HEK293 (cell line): ENCODE measurements around the gene EBLN1.

ENCODE experiments used
- BCL11B ChIP-seq: fragments of 450-650 bp; formaldehyde crosslinking; IDR thresholded peaks from 2 replicates; pipeline ENCODE4 v1.5.1; 2016; ENCODE audit warnings: low read depth, missing biosample characterization, missing genetic modification characterization
- ZBTB8A ChIP-seq: fragments of 450-650 bp; formaldehyde crosslinking; IDR thresholded peaks from 2 replicates; pipeline ENCODE4 v1.5.1; 2016; ENCODE audit warnings: missing biosample characterization, missing genetic modification characterization
- ZFP41 ChIP-seq: fragments of 450-650 bp; formaldehyde crosslinking; IDR thresholded peaks from 2 replicates; pipeline ENCODE4 v1.5.1; 2016; ENCODE audit warnings: missing biosample characterization, missing genetic modification characterization, borderline replicate concordance
- ZNF138 ChIP-seq: fragments of 450-650 bp; formaldehyde crosslinking; IDR thresholded peaks from 2 replicates; pipeline ENCODE4 v1.5.1; 2016; ENCODE audit warnings: missing biosample characterization, missing genetic modification characterization, borderline replicate concordance
- ZNF324 ChIP-seq: fragments of 450-650 bp; formaldehyde crosslinking; IDR thresholded peaks from 2 replicates; pipeline ENCODE4 v1.5.1; 2016; ENCODE audit warnings: missing biosample characterization, missing genetic modification characterization
- ZNF510 ChIP-seq: fragments of 450-650 bp; formaldehyde crosslinking; IDR thresholded peaks from 2 replicates; pipeline ENCODE4 v1.5.1; 2018; ENCODE audit warnings: mild to moderate bottlenecking, missing genetic modification characterization, missing biosample characterization; ENCODE audit not compliant: insufficient replicate concordance
- ZNF514 ChIP-seq: fragments of 450-650 bp; formaldehyde crosslinking; IDR thresholded peaks from 2 replicates; pipeline ENCODE4 v1.5.1; 2016; ENCODE audit warnings: missing biosample characterization, missing genetic modification characterization
- ZNF529 ChIP-seq: fragments of 450-650 bp; formaldehyde crosslinking; IDR thresholded peaks from 2 replicates; pipeline ENCODE4 v1.5.1; 2017; ENCODE audit warnings: missing genetic modification characterization, missing biosample characterization; ENCODE audit not compliant: insufficient replicate concordance
- ZNF670 ChIP-seq: fragments of 450-650 bp; formaldehyde crosslinking; IDR thresholded peaks from 2 replicates; pipeline ENCODE4 v1.5.1; 2016; ENCODE audit warnings: missing biosample characterization, missing genetic modification characterization, low read depth
- ZNF830 ChIP-seq: fragments of 450-650 bp; IDR thresholded peaks from 2 replicates; pipeline ENCODE4 v1.5.0; 2018; ENCODE audit warnings: missing biosample characterization, missing genetic modification characterization, low read depth, mild to moderate bottlenecking, moderate library complexity
- ZSCAN16 ChIP-seq: fragments of 450-650 bp; formaldehyde crosslinking; IDR thresholded peaks from 2 replicates; pipeline ENCODE4 v1.5.1; 2016; ENCODE audit warnings: missing biosample characterization, missing genetic modification characterization
- TF ChIP-seq, protein P1 (sequence below): fragments of 450-650 bp; formaldehyde crosslinking; IDR thresholded peaks from 2 replicates; pipeline ENCODE4 v1.5.1; 2016; ENCODE audit warnings: missing biosample characterization, missing genetic modification characterization
- TF ChIP-seq, protein P2 (sequence below): fragments of 450-650 bp; formaldehyde crosslinking; IDR thresholded peaks from 2 replicates; pipeline ENCODE4 v1.5.1; 2017; ENCODE audit warnings: missing biosample characterization, missing genetic modification characterization
- TF ChIP-seq, protein P3 (sequence below): fragments of 450-650 bp; formaldehyde crosslinking; IDR thresholded peaks from 2 replicates; pipeline ENCODE4 v1.5.1; 2016; ENCODE audit warnings: missing biosample characterization, missing genetic modification characterization, borderline replicate concordance
- TF ChIP-seq, protein P4 (sequence below): fragments of 450-650 bp; formaldehyde crosslinking; IDR thresholded peaks from 2 replicates; pipeline ENCODE4 v1.5.1; 2016; ENCODE audit warnings: missing biosample characterization, missing genetic modification characterization
- TF ChIP-seq, protein P5 (sequence below): fragments of 450-650 bp; formaldehyde crosslinking; IDR thresholded peaks from 2 replicates; pipeline ENCODE4 v1.5.1; 2016; ENCODE audit warnings: missing biosample characterization, missing genetic modification characterization
- TF ChIP-seq, protein P6 (sequence below): fragments of 450-650 bp; formaldehyde crosslinking; IDR thresholded peaks from 2 replicates; pipeline ENCODE4 v1.5.1; 2017; ENCODE audit warnings: missing biosample characterization, mild to moderate bottlenecking, missing genetic modification characterization, moderate library complexity
- TF ChIP-seq, protein P7 (sequence below): fragments of 450-650 bp; formaldehyde crosslinking; IDR thresholded peaks from 2 replicates; pipeline ENCODE4 v1.5.1; 2016; ENCODE audit warnings: missing biosample characterization, missing genetic modification characterization
- TF ChIP-seq, protein P8 (sequence below): fragments of 450-650 bp; formaldehyde crosslinking; IDR thresholded peaks from 2 replicates; pipeline ENCODE4 v1.5.1; 2016; ENCODE audit warnings: missing biosample characterization, missing genetic modification characterization
- TF ChIP-seq, protein P9 (sequence below): IDR thresholded peaks from 2 replicates; pipeline ENCODE4 v1.6.1; 2011; ENCODE audit warnings: mild to moderate bottlenecking, low read depth, low read length, borderline replicate concordance
- TF ChIP-seq, protein P10 (sequence below): fragments of 450-650 bp; formaldehyde crosslinking; optimal IDR thresholded peaks from 2 replicates; pipeline ENCODE3; 2016; ENCODE audit warnings: missing biosample characterization, mild to moderate bottlenecking, missing genetic modification characterization

Gene EBLN1

DNA sequence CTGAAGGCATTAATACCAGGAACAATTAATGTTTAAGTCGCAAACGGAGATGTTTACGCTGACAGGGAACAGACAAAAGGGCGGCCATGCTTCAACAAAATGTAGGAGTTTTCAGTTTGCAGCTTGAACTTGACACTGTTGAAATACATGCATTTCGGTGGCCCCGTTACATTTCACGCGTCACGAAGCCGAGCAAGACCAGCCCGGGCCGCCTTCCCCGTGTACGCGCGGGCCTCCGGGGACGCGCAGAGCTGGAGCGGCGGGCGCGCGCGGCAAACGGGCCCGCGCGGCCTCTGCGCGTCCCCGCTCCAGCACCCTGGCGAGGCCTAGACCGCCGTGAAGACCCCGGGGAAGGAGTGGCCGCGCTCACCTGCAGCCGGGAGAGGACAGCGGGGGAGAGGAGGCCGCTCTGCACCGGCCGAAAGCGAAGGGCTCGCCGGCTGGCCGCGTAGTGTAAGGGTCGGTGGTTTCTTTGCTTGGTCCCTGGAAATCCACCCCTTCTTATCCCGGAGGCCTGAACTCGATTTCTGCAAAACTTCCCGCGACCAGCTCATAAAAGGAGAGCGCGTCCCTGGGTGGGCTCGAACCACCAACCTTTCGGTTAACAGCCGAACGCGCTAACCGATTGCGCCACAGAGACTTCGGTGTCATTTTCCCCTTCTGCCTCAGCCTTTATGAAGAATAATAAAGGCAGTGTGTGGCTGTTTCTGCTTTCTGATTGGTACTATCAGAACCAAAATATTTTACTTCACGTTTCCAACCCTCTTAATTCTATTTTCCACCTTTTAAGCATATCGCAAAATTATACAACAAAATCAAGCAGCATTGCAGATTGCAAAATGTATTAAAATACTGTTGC lies 11.4 kb upstream of the EBLN1 start (continued):
- TF ChIP-seq, protein P1, sequence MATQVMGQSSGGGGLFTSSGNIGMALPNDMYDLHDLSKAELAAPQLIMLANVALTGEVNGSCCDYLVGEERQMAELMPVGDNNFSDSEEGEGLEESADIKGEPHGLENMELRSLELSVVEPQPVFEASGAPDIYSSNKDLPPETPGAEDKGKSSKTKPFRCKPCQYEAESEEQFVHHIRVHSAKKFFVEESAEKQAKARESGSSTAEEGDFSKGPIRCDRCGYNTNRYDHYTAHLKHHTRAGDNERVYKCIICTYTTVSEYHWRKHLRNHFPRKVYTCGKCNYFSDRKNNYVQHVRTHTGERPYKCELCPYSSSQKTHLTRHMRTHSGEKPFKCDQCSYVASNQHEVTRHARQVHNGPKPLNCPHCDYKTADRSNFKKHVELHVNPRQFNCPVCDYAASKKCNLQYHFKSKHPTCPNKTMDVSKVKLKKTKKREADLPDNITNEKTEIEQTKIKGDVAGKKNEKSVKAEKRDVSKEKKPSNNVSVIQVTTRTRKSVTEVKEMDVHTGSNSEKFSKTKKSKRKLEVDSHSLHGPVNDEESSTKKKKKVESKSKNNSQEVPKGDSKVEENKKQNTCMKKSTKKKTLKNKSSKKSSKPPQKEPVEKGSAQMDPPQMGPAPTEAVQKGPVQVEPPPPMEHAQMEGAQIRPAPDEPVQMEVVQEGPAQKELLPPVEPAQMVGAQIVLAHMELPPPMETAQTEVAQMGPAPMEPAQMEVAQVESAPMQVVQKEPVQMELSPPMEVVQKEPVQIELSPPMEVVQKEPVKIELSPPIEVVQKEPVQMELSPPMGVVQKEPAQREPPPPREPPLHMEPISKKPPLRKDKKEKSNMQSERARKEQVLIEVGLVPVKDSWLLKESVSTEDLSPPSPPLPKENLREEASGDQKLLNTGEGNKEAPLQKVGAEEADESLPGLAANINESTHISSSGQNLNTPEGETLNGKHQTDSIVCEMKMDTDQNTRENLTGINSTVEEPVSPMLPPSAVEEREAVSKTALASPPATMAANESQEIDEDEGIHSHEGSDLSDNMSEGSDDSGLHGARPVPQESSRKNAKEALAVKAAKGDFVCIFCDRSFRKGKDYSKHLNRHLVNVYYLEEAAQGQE (tag by site-specific recombination), result peak; percentile 87
- TF ChIP-seq, protein P2, sequence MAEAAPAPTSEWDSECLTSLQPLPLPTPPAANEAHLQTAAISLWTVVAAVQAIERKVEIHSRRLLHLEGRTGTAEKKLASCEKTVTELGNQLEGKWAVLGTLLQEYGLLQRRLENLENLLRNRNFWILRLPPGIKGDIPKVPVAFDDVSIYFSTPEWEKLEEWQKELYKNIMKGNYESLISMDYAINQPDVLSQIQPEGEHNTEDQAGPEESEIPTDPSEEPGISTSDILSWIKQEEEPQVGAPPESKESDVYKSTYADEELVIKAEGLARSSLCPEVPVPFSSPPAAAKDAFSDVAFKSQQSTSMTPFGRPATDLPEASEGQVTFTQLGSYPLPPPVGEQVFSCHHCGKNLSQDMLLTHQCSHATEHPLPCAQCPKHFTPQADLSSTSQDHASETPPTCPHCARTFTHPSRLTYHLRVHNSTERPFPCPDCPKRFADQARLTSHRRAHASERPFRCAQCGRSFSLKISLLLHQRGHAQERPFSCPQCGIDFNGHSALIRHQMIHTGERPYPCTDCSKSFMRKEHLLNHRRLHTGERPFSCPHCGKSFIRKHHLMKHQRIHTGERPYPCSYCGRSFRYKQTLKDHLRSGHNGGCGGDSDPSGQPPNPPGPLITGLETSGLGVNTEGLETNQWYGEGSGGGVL (tag by site-specific recombination), result peak; percentile 22; the same call in 1 of the 2 replicates
- TF ChIP-seq, protein P3, sequence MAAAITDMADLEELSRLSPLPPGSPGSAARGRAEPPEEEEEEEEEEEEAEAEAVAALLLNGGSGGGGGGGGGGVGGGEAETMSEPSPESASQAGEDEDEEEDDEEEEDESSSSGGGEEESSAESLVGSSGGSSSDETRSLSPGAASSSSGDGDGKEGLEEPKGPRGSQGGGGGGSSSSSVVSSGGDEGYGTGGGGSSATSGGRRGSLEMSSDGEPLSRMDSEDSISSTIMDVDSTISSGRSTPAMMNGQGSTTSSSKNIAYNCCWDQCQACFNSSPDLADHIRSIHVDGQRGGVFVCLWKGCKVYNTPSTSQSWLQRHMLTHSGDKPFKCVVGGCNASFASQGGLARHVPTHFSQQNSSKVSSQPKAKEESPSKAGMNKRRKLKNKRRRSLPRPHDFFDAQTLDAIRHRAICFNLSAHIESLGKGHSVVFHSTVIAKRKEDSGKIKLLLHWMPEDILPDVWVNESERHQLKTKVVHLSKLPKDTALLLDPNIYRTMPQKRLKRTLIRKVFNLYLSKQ (tag by site-specific recombination), result 0 out of 2 replicates have a peak, but pooled peaks have one; percentile 42
- TF ChIP-seq, protein P4, sequence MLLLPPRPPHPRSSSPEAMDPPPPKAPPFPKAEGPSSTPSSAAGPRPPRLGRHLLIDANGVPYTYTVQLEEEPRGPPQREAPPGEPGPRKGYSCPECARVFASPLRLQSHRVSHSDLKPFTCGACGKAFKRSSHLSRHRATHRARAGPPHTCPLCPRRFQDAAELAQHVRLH, result peak; percentile 92
- TF ChIP-seq ZFP41 (tag by site-specific recombination) (peak; percentile 93; the same call in 1 of the 2 replicates), ZNF514 (tag by site-specific recombination) (no peak), ZNF529 (no peak), ZNF830 (tag by site-specific recombination) (no peak), ZNF510 (tag by site-specific recombination) (no peak), BCL11B (tag by site-specific recombination) (peak; percentile 92), ZNF138 (tag by site-specific recombination) (no peak), ZNF324 (tag by site-specific recombination) (peak; percentile 95), ZNF670 (tag by site-specific recombination) (no peak), ZSCAN16 (peak; percentile 53; the same call in 1 of the 2 replicates), ZBTB8A (tag by site-specific recombination) (peak; percentile 79)
- TF ChIP-seq, protein P5, sequence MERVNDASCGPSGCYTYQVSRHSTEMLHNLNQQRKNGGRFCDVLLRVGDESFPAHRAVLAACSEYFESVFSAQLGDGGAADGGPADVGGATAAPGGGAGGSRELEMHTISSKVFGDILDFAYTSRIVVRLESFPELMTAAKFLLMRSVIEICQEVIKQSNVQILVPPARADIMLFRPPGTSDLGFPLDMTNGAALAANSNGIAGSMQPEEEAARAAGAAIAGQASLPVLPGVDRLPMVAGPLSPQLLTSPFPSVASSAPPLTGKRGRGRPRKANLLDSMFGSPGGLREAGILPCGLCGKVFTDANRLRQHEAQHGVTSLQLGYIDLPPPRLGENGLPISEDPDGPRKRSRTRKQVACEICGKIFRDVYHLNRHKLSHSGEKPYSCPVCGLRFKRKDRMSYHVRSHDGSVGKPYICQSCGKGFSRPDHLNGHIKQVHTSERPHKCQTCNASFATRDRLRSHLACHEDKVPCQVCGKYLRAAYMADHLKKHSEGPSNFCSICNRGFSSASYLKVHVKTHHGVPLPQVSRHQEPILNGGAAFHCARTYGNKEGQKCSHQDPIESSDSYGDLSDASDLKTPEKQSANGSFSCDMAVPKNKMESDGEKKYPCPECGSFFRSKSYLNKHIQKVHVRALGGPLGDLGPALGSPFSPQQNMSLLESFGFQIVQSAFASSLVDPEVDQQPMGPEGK (tag by site-specific recombination), result peak; percentile 76
- TF ChIP-seq, protein P6, sequence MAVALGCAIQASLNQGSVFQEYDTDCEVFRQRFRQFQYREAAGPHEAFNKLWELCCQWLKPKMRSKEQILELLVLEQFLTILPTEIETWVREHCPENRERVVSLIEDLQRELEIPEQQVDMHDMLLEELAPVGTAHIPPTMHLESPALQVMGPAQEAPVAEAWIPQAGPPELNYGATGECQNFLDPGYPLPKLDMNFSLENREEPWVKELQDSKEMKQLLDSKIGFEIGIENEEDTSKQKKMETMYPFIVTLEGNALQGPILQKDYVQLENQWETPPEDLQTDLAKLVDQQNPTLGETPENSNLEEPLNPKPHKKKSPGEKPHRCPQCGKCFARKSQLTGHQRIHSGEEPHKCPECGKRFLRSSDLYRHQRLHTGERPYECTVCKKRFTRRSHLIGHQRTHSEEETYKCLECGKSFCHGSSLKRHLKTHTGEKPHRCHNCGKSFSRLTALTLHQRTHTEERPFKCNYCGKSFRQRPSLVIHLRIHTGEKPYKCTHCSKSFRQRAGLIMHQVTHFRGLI (tag by site-specific recombination), result peak; percentile 69
- TF ChIP-seq, protein P7, sequence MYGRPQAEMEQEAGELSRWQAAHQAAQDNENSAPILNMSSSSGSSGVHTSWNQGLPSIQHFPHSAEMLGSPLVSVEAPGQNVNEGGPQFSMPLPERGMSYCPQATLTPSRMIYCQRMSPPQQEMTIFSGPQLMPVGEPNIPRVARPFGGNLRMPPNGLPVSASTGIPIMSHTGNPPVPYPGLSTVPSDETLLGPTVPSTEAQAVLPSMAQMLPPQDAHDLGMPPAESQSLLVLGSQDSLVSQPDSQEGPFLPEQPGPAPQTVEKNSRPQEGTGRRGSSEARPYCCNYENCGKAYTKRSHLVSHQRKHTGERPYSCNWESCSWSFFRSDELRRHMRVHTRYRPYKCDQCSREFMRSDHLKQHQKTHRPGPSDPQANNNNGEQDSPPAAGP (tag by site-specific recombination), result peak; percentile 92
- TF ChIP-seq, protein P8, sequence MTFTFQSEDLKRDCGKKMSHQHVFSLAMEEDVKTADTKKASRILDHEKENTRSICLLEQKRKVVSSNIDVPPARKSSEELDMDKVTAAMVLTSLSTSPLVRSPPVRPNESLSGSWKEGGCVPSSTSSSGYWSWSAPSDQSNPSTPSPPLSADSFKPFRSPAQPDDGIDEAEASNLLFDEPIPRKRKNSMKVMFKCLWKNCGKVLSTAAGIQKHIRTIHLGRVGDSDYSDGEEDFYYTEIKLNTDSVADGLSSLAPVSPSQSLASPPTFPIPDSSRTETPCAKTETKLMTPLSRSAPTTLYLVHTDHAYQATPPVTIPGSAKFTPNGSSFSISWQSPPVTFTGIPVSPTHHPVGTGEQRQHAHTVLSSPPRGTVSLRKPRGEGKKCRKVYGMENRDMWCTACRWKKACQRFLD (tag by site-specific recombination), result no peak
- TF ChIP-seq, protein P9, sequence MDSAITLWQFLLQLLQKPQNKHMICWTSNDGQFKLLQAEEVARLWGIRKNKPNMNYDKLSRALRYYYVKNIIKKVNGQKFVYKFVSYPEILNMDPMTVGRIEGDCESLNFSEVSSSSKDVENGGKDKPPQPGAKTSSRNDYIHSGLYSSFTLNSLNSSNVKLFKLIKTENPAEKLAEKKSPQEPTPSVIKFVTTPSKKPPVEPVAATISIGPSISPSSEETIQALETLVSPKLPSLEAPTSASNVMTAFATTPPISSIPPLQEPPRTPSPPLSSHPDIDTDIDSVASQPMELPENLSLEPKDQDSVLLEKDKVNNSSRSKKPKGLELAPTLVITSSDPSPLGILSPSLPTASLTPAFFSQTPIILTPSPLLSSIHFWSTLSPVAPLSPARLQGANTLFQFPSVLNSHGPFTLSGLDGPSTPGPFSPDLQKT, result no peak
- TF ChIP-seq, protein P10, sequence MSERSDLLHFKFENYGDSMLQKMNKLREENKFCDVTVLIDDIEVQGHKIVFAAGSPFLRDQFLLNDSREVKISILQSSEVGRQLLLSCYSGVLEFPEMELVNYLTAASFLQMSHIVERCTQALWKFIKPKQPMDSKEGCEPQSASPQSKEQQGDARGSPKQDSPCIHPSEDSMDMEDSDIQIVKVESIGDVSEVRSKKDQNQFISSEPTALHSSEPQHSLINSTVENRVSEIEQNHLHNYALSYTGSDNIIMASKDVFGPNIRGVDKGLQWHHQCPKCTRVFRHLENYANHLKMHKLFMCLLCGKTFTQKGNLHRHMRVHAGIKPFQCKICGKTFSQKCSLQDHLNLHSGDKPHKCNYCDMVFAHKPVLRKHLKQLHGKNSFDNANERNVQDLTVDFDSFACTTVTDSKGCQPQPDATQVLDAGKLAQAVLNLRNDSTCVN (tag by site-specific recombination), result peak; percentile 97
